ENCODE measurements around the gene GJA5. TPM values are rescaled to one million over a fixed set of nuclear protein-coding genes. Genes with fewer than 3 reads are reported as not detected.

GJA5 gene
- total RNA-seq, 1 experiment from 2014 or later = 0.39 TPM

GRCh38 chr1:147758379-147759100, 1.9 kb downstream of the GJA5 start:
- Histone ChIP-seq H2BK15ac (ENCODE audit: low read depth, low read length) (no peak overlapping the region), H3K23me2 (ENCODE audit: insufficient read length, low read depth, low read length, poor library complexity, severe bottlenecking) (no peaks in the 10 kb centered on the region), H2AFZ (ENCODE audit: low read length) (no peak overlapping the region), H2AK5ac (ENCODE audit: insufficient read length, low read length) (no peak overlapping the region), H3K56ac (ENCODE audit: insufficient read length, low read depth, low read length) (no peak overlapping the region), H2BK5ac (ENCODE audit: insufficient read length, low read length) (no peak overlapping the region), H3K23ac (ENCODE audit: insufficient read length, low read depth, low read length) (no peak overlapping the region), H4K8ac (replicated peaks; ENCODE audit: insufficient read length, low read depth, low read length) (no peak overlapping the region), H3T11ph (ENCODE audit: low read length) (no peak overlapping the region), H3K4me1 (ENCODE audit: insufficient read depth, low read length) (no peaks in the 10 kb centered on the region), H2BK20ac (ENCODE audit: low read depth, low read length, poor library complexity, severe bottlenecking) (no peak overlapping the region), H4K20me1 (ENCODE audit: control insufficient read depth, insufficient read depth, insufficient read length) (no peaks in the 10 kb centered on the region), H3K27ac (ENCODE audit: insufficient read length, low read depth, low read length) (no peak overlapping the region), H3K79me2 (ENCODE audit: insufficient read depth, low read length) (no peaks in the 10 kb centered on the region), H3K14ac (ENCODE audit: insufficient read depth, low read length) (no peak overlapping the region; the same call in 1 of the 2 replicates), H3K27me3 (ENCODE audit: insufficient read depth, low read length) (no peaks in the 10 kb centered on the region), H2BK12ac (ENCODE audit: insufficient read length, low read depth, low read length) (no peak overlapping the region), H3K18ac (ENCODE audit: insufficient read length, low read depth, low read length) (no peak overlapping the region), H4K91ac (ENCODE audit: insufficient read length, low read depth, low read length) (no peak overlapping the region), H3K9ac (ENCODE audit: extremely low read depth, insufficient read length, low read length) (no peak overlapping the region), H3K79me1 (ENCODE audit: insufficient read depth, low read depth, low read length, poor library complexity, severe bottlenecking) (no peaks in the 10 kb centered on the region), H3K4ac (ENCODE audit: low read depth, low read length) (no peak overlapping the region), H3K4me2 (ENCODE audit: insufficient read depth, insufficient read length, low read length) (no peak overlapping the region), H2BK120ac (ENCODE audit: low read depth, low read length, poor library complexity, severe bottlenecking) (no peak overlapping the region), H4K5ac (ENCODE audit: insufficient read length, low read depth, low read length) (no peak overlapping the region), H3K9me3 (ENCODE audit: control insufficient read depth, low read depth, low read length) (no peaks in the 10 kb centered on the region)
- no peak for DNase-seq
- Mint-ChIP-seq H3K36me3 (ENCODE audit: insufficient read depth in 1 of 3, low read depth in 3 of 3) (no peaks in the 10 kb centered on the region; a peak in 1 of 7 replicates), H3K27ac (no peak overlapping the region; a peak in 1 of 7 replicates), H3K4me3 (no peak overlapping the region), H3K27me3 (ENCODE audit: low read depth) (peaks cover 2% of the 10 kb centered on the region; the same call in 1 of the 2 replicates), H3K9me3 (no peaks in the 10 kb centered on the region), H3K4me1 (peaks cover 6 to 10% of the 10 kb centered on the region in 2 experiments)
- WGBS (ENCODE audit: extremely low coverage, insufficient read length, low lambda C conversion rate) = no CpG with 5 or more reads among the region's 24 CpGs
- no peak for TF ChIP-seq CTCF (conservative IDR thresholded peaks at IDR 0.05)
